ENCODE measurements around the gene ASAP2. TPM values are rescaled to one million over a fixed set of nuclear protein-coding genes. Genes with fewer than 3 reads are reported as not detected.
A peak's percentile ranks its signal among the peaks of the same experiment; 100 is the strongest.

ASAP2 gene
- total RNA-seq, 1 donor from 2014 or later = 4.0 TPM

DNA sequence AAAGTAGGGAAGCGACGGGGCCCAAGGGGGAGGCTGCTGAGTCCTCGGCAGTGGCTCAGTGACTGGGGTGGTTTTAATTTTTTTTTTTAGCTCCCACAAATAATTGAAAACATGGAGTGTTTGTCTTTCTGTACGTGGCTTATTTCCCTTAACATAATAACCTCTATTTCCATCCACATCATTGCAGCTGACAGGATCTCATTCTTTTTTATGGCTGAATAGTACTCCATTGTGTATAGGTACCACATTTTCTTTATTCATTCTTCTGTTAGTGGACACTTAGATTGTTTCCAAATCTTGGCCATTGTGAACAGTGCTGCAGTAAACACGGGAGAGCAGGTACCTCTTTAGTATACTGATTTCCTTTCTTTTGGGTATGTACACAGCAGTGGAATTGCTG is 65.1 kb downstream of the ASAP2 start:
- no peak for ATAC-seq
- DNase-seq (ENCODE audit: low spot score) = no peak

GRCh38 chr2:9273486-9274130 is 67.0 kb downstream of the ASAP2 start:
- no peak for DNase-seq (ENCODE audit: low spot score)

DNA sequence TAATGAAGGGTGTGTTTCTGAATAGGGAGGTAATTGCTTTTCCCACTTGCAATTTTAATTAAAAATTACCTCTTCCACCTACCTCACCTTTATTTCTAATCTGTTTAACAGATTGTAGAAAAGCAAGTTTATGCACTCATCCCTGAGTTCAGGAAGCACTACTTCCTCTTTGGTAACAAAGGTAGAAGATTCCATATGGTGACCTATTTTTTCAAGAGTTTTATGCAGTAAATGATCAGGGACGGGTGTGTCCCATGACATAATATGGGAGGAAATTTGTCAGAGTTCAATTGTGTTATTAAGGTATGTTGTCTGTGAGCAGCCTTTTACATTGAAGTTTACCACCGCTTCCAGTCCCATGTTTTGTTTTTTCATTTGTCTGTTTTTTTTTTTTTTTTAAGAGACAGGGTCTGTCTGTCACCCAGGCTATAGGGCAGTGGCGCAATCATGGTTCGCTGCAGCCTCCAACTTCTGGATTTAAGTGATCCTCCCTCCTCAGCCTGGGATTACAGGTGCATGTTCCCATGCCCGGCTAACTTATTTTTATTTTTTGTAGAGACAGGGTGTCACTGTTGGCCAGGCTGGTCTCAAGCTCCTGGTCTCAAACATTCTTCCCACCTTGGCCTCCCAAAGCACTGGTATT is 68.2 kb downstream of the ASAP2 start:
- DNase-seq (ENCODE audit: low spot score) = no peak
- no peak for ATAC-seq

More at GRCh38 chr2:9273486-9274130, 67.0 kb downstream of the ASAP2 start:
- no peak for ATAC-seq

- ATAC-seq = peak; percentile 44
- DNase-seq (ENCODE audit: low spot score) = no peak
Observed at GRCh38 chr2:9275399-9275798, 68.8 kb downstream of the ASAP2 start.

GRCh38 chr2:9276074-9276473 is 69.5 kb downstream of the ASAP2 start:
- ATAC-seq (no peak), DNase-seq (ENCODE audit: low spot score) (no peak)

- no peak for ATAC-seq
- DNase-seq (ENCODE audit: low spot score) = no peak
Observed at GRCh38 chr2:9276901-9277451, 70.4 kb downstream of the ASAP2 start.

GRCh38 chr2:9278439-9278838 is 71.8 kb downstream of the ASAP2 start:
- DNase-seq (ENCODE audit: low spot score) = no peak
- no peak for ATAC-seq

DNA sequence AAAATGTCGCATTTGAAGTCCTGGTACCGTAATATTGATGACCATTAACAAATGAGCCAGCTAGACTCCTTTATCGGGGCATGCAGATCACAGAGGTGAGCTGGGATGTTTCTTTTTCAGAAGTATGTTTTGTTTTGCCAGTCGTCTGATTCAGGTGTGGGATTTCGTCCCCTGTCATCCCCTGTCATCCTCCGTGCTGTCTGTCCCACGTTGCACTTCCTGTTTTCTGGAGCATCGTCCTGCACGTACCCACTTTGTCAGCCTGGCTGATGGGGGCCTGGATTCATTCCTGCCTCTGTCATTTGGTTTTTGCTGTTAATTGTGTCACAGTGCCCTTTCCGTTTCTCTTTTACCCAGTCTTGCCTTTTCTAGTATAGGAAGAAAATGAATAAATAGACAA is 72.8 kb downstream of the ASAP2 start:
- DNase-seq (ENCODE audit: low spot score) (no peak), ATAC-seq (no peak)

- ATAC-seq (no peak), DNase-seq (ENCODE audit: low spot score) (no peak)
Observed at GRCh38 chr2:9280224-9280623, 73.6 kb downstream of the ASAP2 start.

GRCh38 chr2:9281145-9281544 is 74.5 kb downstream of the ASAP2 start:
- DNase-seq (ENCODE audit: low spot score) (no peak), ATAC-seq (no peak)

GRCh38 chr2:9282128-9283112 is 75.8 kb downstream of the ASAP2 start:
- DNase-seq (ENCODE audit: low spot score) (no peak), ATAC-seq (no peak)

DNA sequence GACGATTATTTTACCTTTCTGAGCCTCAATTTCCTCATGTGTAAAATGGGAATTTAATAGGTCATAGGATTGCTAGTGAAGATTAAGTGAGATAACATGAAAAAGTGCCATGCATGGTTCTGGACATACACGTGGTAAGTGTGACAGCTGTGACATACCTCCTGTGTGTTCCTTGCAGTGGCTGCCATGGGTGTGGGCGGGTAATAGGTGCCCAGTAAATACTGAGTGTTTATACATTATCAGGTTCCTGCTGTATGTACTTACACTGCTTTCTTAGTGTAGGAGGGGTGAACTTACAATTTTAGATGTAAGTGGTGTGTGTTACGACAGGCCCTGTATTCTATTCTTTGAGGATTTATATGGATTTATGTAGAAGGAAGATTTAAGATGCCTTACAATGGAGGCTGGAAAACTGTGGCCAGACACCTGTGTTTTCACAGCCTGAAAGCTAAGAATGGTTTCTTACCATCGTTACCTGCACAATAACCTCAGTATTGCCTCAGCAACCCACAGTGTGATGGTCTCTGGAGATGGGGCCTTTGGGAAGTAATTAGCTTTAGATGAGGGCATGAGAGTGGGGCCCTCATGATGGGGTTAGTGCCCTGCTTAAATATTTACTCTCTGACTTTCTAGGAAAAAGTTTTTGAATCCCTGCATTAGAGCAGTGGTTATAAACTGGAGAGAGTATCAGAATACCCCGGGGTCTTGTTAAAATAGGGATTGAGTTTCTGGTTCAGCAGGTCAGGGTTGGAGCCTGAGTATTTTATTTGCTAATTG is 78.1 kb downstream of the ASAP2 start:
- ATAC-seq (no peak), DNase-seq (ENCODE audit: low spot score) (no peak)

DNA sequence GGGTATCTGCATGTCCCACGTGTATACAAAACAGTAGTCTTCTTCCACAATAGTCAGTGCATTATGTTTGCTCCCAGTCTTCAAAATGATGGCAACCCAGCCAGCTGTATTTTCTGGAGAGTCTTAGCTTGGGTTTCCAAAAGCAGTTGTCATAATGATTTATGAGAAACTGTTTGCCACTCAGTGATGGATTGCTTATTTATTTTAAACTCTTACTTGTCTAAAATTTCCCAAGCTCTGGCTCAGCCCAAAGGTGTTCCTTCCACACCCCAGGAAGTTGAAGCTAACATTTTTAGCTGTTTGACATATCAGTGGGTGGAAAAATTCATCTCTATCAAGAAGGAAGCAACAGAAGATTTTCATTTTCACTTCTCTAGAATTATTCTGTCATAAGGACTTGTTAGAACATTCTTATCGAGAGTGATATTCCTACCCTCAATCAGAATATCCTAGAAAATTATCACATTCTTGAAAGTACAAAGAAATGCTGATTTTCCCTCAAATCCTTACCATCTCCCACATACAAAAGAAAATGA is 78.8 kb downstream of the ASAP2 start:
- no peak for ATAC-seq
- DNase-seq (ENCODE audit: low spot score) = no peak

- no peak for DNase-seq (ENCODE audit: low spot score)
- no peak for ATAC-seq
Observed at GRCh38 chr2:9285921-9286320, 79.3 kb downstream of the ASAP2 start.

- DNase-seq (ENCODE audit: low spot score) = no peak
- ATAC-seq = no peak
Observed at GRCh38 chr2:9286554-9287399, 80.2 kb downstream of the ASAP2 start.

GRCh38 chr2:9287400-9288045 is 80.9 kb downstream of the ASAP2 start:
- DNase-seq (ENCODE audit: low spot score) = no peak
- ATAC-seq = no peak

- no peak for DNase-seq (ENCODE audit: low spot score)
- ATAC-seq = no peak
Observed at GRCh38 chr2:9288233-9288632, 81.6 kb downstream of the ASAP2 start.

DNA sequence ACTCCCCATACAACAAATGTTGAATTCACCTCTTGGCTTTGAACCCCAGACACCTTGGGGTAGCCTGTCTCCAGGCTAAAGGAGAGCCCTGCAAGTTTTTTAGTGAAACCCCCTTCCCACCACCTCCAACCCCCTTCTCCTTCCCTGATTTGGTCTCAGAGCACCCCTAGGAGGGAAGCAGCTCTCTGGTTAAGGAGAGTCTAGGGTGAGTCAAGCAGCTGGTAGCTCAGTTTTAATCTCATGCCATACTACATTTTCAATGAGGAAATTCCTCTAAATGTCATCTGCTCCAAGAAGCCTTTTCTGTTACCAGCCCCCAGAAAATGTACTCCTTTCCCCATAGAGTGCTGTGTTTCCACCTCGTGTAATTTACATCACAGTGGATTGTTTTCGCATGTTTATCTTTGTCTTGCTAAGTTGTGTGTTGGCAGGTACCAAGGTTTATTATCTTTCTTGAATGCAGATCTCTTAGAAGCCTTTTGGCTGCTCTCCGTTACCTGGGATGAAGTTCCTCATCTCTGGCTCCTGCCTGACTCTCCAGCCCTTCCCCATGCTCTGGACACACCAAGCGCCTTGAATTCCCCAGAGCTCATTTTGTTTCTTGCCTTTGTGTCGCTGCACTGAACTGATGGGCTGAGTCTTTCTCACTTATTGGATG is 82.2 kb downstream of the ASAP2 start:
- no peak for ATAC-seq

More for the DNA sequence above, 82.2 kb downstream of the ASAP2 start:
- DNase-seq (ENCODE audit: low spot score) = no peak
